Breast epithelium (tissue), 4 donors: ENCODE measurements around the gene STT3B. TPM values are rescaled to one million over a fixed set of nuclear protein-coding genes. Genes with fewer than 3 reads are reported as not detected.

ENCODE experiments used
- DNase-seq, 2 donors: peaks; one replicate each; pipeline ENCODE4 v3.0.0-alpha.2; 2019; ENCODE audit warnings: low spot score in 2 of 2
- H3K27ac ChIP-seq, 2 donors: fragments of 200-600 bp; sonication (generic) in 1 of 2; one replicate each; pipeline ENCODE4 v1.5.1; 2016 to 2019; ENCODE audit warnings: mild to moderate bottlenecking in 1 of 2
- H3K27me3 ChIP-seq, 2 donors: fragments of 200-600 bp; sonication (generic) in 1 of 2; one replicate each; pipeline versions ENCODE4 v1.5.1 to v1.6.0; 2017 to 2019; ENCODE audit warnings: control low read depth in 1 of 2, mild to moderate bottlenecking in 1 of 2
- H3K36me3 ChIP-seq: fragments of 200-600 bp; one replicate; pipeline ENCODE4 v1.5.1; 2019
- H3K4me1 ChIP-seq, 2 donors: fragments of 200-600 bp; sonication (generic); one replicate each; pipeline ENCODE4 v1.5.1; 2016 to 2019; ENCODE audit warnings: control low read depth in 1 of 2
- H3K4me3 ChIP-seq, 3 donors: fragments of 200-600 bp; sonication (generic); 1 replicate in 2 of 3; 2 replicates in 1 of 3; pipeline ENCODE4 v1.5.1; 2016 to 2019; ENCODE audit warnings: mild to moderate bottlenecking in 3 of 3, moderate library complexity in 2 of 3
- H3K9me3 ChIP-seq, 2 donors: fragments of 200-600 bp; sonication (generic) in 1 of 2; one replicate each; pipeline ENCODE4 v1.5.1; 2016 to 2019; ENCODE audit warnings: control low read depth in 1 of 2
- POLR2A ChIP-seq: fragments of 450-650 bp; IDR thresholded peaks from one replicate; pipeline ENCODE4 v1.6.1; 2016; ENCODE audit warnings: antibody characterized with exemption, mild to moderate bottlenecking, moderate library complexity
- POLR2AphosphoS5 ChIP-seq, 3 donors: sonication (generic); formaldehyde crosslinking; IDR thresholded peaks; one replicate each; pipeline ENCODE4 v1.6.1; 2017; ENCODE audit warnings: antibody characterized with exemption in 3 of 3
- intact Hi-C: fragments of 100-400 bp; cut with DNase I; formaldehyde crosslinking; loops from one replicate; pipeline ENCODE4 v1.15.1; 2023; ENCODE audit warnings: low total_unique reads
- total RNA-seq, 3 donors: library from RNA; depleted of rRNA; stranded (reverse); fragments of >200 nt; gene quantifications; one replicate each; pipeline ENCODE4 v1.1.0, GENCODE V29; 2016
- TF ChIP-seq, protein P1 (sequence below), 3 donors: fragments of 450-650 bp; IDR thresholded peaks; one replicate each; pipeline ENCODE4 v1.5.1; 2016 to 2017; ENCODE audit warnings: antibody characterized with exemption in 3 of 3, mild to moderate bottlenecking in 3 of 3, moderate library complexity in 3 of 3

STT3B gene
- total RNA-seq, 3 donors from 2014 or later: 93.5 to 132 (median 109) TPM

GRCh38 chr3:31614162-31614921, 81.6 kb downstream of the STT3B start:
- intact Hi-C loops: no loop called here
- no peak for DNase-seq

DNA sequence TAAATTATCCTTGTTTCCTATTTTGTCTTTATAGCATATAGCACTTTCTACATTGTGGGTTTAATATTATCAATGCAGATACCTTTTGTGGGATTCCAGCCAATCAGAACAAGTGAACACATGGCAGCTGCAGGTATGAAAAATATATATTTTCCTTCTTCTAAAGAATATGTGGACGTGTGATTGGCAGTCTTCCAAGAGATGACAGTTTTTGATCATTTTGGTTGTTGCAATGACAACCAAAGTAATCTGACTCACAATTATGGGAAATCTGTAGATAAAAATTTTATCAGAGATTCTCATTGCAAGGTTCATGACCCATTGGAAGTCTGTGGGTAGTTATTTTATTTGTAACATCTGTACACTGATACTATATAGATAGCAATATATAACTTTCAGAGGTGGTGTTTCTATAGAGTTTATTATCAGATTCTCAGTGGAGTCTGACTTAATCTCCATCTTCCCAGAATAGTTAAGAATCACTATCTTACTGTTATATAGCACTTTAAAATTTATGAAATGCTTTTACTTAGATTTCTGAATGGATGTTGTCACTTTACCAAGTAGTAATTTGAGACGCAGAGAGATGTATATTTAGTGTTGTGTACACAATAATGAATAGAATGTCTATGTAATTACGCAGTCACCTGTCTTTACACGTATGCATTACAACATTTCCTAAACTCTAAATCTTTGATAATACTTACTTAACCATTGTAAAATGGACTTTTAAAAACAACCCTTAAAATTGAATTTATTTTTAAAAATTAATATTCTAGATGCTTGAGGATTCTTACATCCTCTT, 82.5 kb downstream of the STT3B start:
- Histone ChIP-seq H3K36me3 (peaks cover 5% of the 10 kb centered on the region), H3K27me3 (no peaks in the 10 kb centered on the region), H3K27ac (no peak overlapping the region), H3K9me3 (no peaks in the 10 kb centered on the region), H3K4me3 (no peak overlapping the region), H3K4me1 (no peaks in the 10 kb centered on the region)
- intact Hi-C loops: no loop called here
- no peak for DNase-seq
- TF ChIP-seq, protein P1, sequence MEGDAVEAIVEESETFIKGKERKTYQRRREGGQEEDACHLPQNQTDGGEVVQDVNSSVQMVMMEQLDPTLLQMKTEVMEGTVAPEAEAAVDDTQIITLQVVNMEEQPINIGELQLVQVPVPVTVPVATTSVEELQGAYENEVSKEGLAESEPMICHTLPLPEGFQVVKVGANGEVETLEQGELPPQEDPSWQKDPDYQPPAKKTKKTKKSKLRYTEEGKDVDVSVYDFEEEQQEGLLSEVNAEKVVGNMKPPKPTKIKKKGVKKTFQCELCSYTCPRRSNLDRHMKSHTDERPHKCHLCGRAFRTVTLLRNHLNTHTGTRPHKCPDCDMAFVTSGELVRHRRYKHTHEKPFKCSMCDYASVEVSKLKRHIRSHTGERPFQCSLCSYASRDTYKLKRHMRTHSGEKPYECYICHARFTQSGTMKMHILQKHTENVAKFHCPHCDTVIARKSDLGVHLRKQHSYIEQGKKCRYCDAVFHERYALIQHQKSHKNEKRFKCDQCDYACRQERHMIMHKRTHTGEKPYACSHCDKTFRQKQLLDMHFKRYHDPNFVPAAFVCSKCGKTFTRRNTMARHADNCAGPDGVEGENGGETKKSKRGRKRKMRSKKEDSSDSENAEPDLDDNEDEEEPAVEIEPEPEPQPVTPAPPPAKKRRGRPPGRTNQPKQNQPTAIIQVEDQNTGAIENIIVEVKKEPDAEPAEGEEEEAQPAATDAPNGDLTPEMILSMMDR (IDR thresholded peaks at IDR 0.05): no peak
- TF ChIP-seq POLR2A (no peak), POLR2AphosphoS5 (IDR thresholded peaks at IDR 0.05) (no peak)

More at GRCh38 chr3:31614162-31614921, 81.6 kb downstream of the STT3B start:
- H3K4me1 ChIP-seq: no peaks in the 10 kb centered on the region
- no peaks in the 10 kb centered on the region for H3K9me3 ChIP-seq
- H3K4me3 ChIP-seq: no peak overlapping the region
- H3K27me3 ChIP-seq: no peaks in the 10 kb centered on the region
- no peak overlapping the region for H3K27ac ChIP-seq
- TF ChIP-seq, protein P1 (IDR thresholded peaks at IDR 0.05): no peak
- TF ChIP-seq POLR2AphosphoS5 (IDR thresholded peaks at IDR 0.05) (no peak), POLR2A (no peak)
- peaks cover 5% of the 10 kb centered on the region for H3K36me3 ChIP-seq

DNA sequence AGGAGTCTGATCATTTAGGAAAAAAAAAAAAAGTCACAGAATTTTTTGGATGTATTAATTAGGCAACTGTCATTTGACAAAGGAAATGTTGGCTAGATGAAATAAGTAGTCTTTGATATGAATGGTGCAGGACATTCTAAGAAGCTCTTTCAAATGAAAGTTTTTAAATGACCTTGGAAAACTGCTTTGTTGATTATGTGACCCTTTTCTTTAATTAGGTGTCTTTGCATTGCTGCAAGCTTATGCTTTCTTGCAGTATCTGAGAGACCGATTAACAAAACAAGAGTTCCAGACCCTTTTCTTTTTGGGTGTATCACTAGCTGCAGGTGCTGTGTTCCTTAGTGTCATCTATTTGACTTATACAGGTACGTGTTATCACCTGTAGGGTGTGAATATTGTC, 84.0 kb downstream of the STT3B start:
- DNase-seq: no peak
- intact Hi-C loops: no loop called here
- H3K4me3 ChIP-seq: no peak overlapping the region
- H3K27ac ChIP-seq: no peak overlapping the region
- TF ChIP-seq POLR2A: no peak
- TF ChIP-seq POLR2AphosphoS5 (IDR thresholded peaks at IDR 0.05): no peak
- TF ChIP-seq, protein P1 (IDR thresholded peaks at IDR 0.05): no peak
- H3K4me1 ChIP-seq: no peaks in the 10 kb centered on the region
- H3K36me3 ChIP-seq: peaks cover 5% of the 10 kb centered on the region
- H3K27me3 ChIP-seq: no peaks in the 10 kb centered on the region
- no peaks in the 10 kb centered on the region for H3K9me3 ChIP-seq

DNA sequence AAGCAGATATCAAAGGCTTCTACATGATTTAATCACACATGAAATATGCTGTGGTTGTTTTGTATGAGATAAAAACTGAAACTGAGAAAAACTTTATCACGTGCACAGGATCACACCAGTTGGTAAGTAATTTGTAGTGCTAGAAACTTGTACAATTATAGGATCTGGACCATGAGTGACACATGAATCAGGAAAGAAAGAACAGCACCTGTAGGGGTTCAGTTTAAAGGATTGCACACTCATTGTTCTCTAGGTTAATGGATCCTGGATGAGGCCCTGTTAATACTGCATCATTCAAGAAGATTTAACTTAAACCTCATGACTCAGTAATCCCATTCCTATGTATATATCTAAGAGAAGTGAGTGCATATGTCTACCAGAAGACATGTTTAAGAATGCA, 87.9 kb downstream of the STT3B start:
- H3K27ac ChIP-seq: no peak overlapping the region
- no peak for DNase-seq
- H3K4me3 ChIP-seq: no peak overlapping the region
- no peaks in the 10 kb centered on the region for H3K4me1 ChIP-seq
- intact Hi-C loops: no loop called here
- no peaks in the 10 kb centered on the region for H3K9me3 ChIP-seq
- no peak for TF ChIP-seq POLR2AphosphoS5 (IDR thresholded peaks at IDR 0.05)
- TF ChIP-seq, protein P1 (IDR thresholded peaks at IDR 0.05): no peak
- no peak for TF ChIP-seq POLR2A
- H3K36me3 ChIP-seq: peaks cover 5% of the 10 kb centered on the region
- H3K27me3 ChIP-seq: no peaks in the 10 kb centered on the region

DNA sequence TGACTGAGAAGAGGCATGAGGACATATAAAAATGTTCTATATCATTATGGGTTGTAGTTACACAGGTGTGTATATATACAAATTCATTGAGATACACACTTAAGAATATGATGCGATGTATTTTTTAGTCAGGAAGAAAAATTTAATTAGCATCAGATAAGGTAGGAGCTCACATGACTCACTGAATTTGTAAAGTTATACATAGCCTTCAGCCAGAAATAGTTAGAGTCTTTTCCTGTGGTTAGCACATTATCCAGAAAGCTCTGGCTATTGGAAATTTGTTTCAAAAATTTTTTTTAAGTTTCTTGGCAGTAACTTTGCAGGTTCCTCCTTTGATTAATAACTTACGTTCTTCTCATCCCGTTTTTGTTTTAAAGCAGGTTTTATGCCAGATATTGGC, 88.6 kb downstream of the STT3B start:
- Histone ChIP-seq H3K4me3 (no peak overlapping the region), H3K27me3 (no peaks in the 10 kb centered on the region), H3K9me3 (no peaks in the 10 kb centered on the region), H3K4me1 (no peaks in the 10 kb centered on the region), H3K36me3 (peaks cover 5% of the 10 kb centered on the region), H3K27ac (no peak overlapping the region)
- no peak for DNase-seq
- intact Hi-C loops: no loop called here
- TF ChIP-seq POLR2AphosphoS5 (IDR thresholded peaks at IDR 0.05) (no peak), POLR2A (no peak)
- TF ChIP-seq, protein P1 (IDR thresholded peaks at IDR 0.05): no peak
